K562 (cell line): ENCODE measurements around the gene DAGLB. TPM values are rescaled to one million over a fixed set of nuclear protein-coding genes. Genes with fewer than 3 reads are reported as not detected.

Experiments used
- CBFA2T3 ChIP-seq: fragments of 450-650 bp; IDR thresholded peaks from 2 replicates; pipeline ENCODE4 v1.6.1; 2017
- CREB3 ChIP-seq: fragments of 450-650 bp; conservative IDR thresholded peaks from 2 replicates; pipeline ENCODE4 v1.6.1; 2016; ENCODE audit warnings: missing genetic modification characterization, low read depth, mild to moderate bottlenecking, missing compliant biosample characterization, moderate library complexity
- CREM ChIP-seq: IDR thresholded peaks from 2 replicates; pipeline ENCODE4 v1.6.1; 2014; ENCODE audit warnings: antibody characterized with exemption, low read depth
- DDX20 ChIP-seq: fragments of 450-650 bp; IDR thresholded peaks from 2 replicates; pipeline ENCODE4 v1.6.1; 2016; ENCODE audit warnings: missing genetic modification characterization, low read depth, mild to moderate bottlenecking, missing compliant biosample characterization, moderate library complexity
- DEAF1 ChIP-seq: fragments of 450-650 bp; formaldehyde crosslinking; IDR thresholded peaks from 2 replicates; pipeline ENCODE4 v1.4.0; 2020; ENCODE audit warnings: mild to moderate bottlenecking, moderate library complexity
- FOXA1 ChIP-seq: fragments of 450-650 bp; IDR thresholded peaks from 2 replicates; pipeline ENCODE4 v1.6.1; 2016; ENCODE audit warnings: mild to moderate bottlenecking, borderline replicate concordance
- KHSRP ChIP-seq: fragments of 450-650 bp; IDR thresholded peaks from 2 replicates; pipeline ENCODE4 v1.6.1; 2017
- MAZ ChIP-seq, 2 experiments: fragments of 450-650 bp in 1 of 2; sonication (generic) in 1 of 2; formaldehyde crosslinking; IDR thresholded peaks in 1 of 2; conservative IDR thresholded peaks in 1 of 2; 2 replicates each; pipeline versions ENCODE4 v1.4.0 to v1.5.0; 2020; ENCODE audit warnings: mild to moderate bottlenecking in 1 of 2, missing genetic modification reagents in 1 of 2
- NFYB ChIP-seq: IDR thresholded peaks from 2 replicates; pipeline ENCODE4 v1.6.1; 2011; ENCODE audit warnings: mild to moderate bottlenecking, moderate library complexity; ENCODE audit not compliant: insufficient read length; ENCODE audit errors: extremely low read depth
- PATZ1 ChIP-seq: fragments of 250-450 bp; sonication (Bioruptor Pico); IDR thresholded peaks from 2 replicates; pipeline ENCODE4 v1.5.0; 2020; ENCODE audit warnings: mild to moderate bottlenecking, borderline replicate concordance
- POLR2AphosphoS2 ChIP-seq: IDR thresholded peaks from 2 replicates; pipeline ENCODE4 v1.6.1; 2012; ENCODE audit warnings: low read length, improper control_type of control experiment
- U2AF2 ChIP-seq: fragments of 200-400 bp; formaldehyde crosslinking; optimal IDR thresholded peaks from 2 replicates; pipeline ENCODE3; 2017; ENCODE audit warnings: low read depth, mild to moderate bottlenecking, low read length
- ZC3H8 ChIP-seq: fragments of 450-650 bp; IDR thresholded peaks from 2 replicates; pipeline ENCODE4 v1.6.1; 2017
- ZFP30 ChIP-seq: fragments of 250-450 bp; sonication (Bioruptor Pico); IDR thresholded peaks from 2 replicates; pipeline ENCODE4 v1.8.0; 2022; ENCODE audit warnings: moderate library complexity, mild to moderate bottlenecking, inconsistent platforms, borderline replicate concordance
- ZMIZ1 ChIP-seq, 2 experiments: fragments of 150-350 bp in 1 of 2; IDR thresholded peaks; 2 replicates each; pipeline ENCODE4 v1.6.1; 2012 to 2016; ENCODE audit warnings: low read depth in 2 of 2, low read length in 2 of 2, mild to moderate bottlenecking in 1 of 2, moderate library complexity in 1 of 2
- ZNF175 ChIP-seq: fragments of 200-800 bp; sonication (Bioruptor generic); IDR thresholded peaks from 2 replicates; pipeline ENCODE4 v1.6.1; 2016; ENCODE audit warnings: low read depth, mild to moderate bottlenecking, missing genetic modification characterization, missing compliant biosample characterization
- ZNF184 ChIP-seq: sonication (generic); formaldehyde crosslinking; IDR thresholded peaks from 2 replicates; pipeline ENCODE4 v1.5.0; 2020; ENCODE audit warnings: missing genetic modification reagents
- ZNF354B ChIP-seq: fragments of 250-450 bp; sonication (Bioruptor Pico); IDR thresholded peaks from 2 replicates; pipeline ENCODE4 v1.4.0; 2020
- ZSCAN32 ChIP-seq: fragments of 450-650 bp; formaldehyde crosslinking; IDR thresholded peaks from 2 replicates; pipeline ENCODE4 v1.4.0; 2020; ENCODE audit warnings: mild to moderate bottlenecking, moderate library complexity
- ZZZ3 ChIP-seq: fragments of 450-650 bp; IDR thresholded peaks from 2 replicates; pipeline ENCODE4 v1.6.1; 2016; ENCODE audit warnings: antibody characterized with exemption, mild to moderate bottlenecking, moderate library complexity
- polyA plus RNA-seq, 8 experiments: library from polyadenylated mRNA; depleted of rRNA in 4 of 8; stranded (reverse) in 5 of 8; unstranded in 3 of 8; fragments of >200 nt; fragmentation: Nextera tagmentation in 2 of 8; fragmentation: Illumina TruSeq in 1 of 8; extraction: Ambion mirVana in 2 of 8; extraction: Trizol in 1 of 8; gene quantifications; 2 replicates each; pipeline versions ENCODE4 v1.2.1 to v1.2.3, GENCODE V29; 2011 to 2014; ENCODE audit warnings: inconsistent platforms in 1 of 8, missing spikeins in 1 of 8
- total RNA-seq, 7 experiments: library from RNA; depleted of rRNA in 6 of 7; stranded (reverse); fragments of >200 nt in 6 of 7; fragmentation: Illumina TruSeq in 2 of 7; extraction: Trizol in 2 of 7; gene quantifications; 2 replicates each; pipeline versions ENCODE4 v1.2.1 to v1.2.3, GENCODE V29; 2011 to 2021; ENCODE audit warnings: low replicate concordance in 1 of 7

Gene DAGLB
- total and polyA plus RNA-seq, 9 of the 15 experiments (the other 6 are each of a cell fraction or from before 2014, with no cell fraction given): 0.92 to 16.4 (median 9.3) TPM

GRCh38 chr7:6435486-6436384, 12.0 kb downstream of the DAGLB start (continued):
- TF ChIP-seq PATZ1: no peak
- TF ChIP-seq U2AF2: no peak
- TF ChIP-seq DEAF1 (CRISPR knock-in tag): peak; percentile 78
- no peak for TF ChIP-seq ZZZ3
- TF ChIP-seq POLR2AphosphoS2: no peak
- no peak for TF ChIP-seq CBFA2T3
- TF ChIP-seq ZC3H8: no peak
- no peak for TF ChIP-seq ZMIZ1 (IDR thresholded peaks at IDR 0.05; ENCODE audit: low read depth in 2 of 2, low read length in 2 of 2)
- no peak for TF ChIP-seq ZNF184
- TF ChIP-seq CREB3 (tag): no peak
- no peak for TF ChIP-seq ZFP30 (CRISPR knock-in tag)
- TF ChIP-seq DDX20 (tag): no peak
- no peak for TF ChIP-seq ZNF354B
- TF ChIP-seq CREM: peak; percentile 52; the same call in 1 of the 2 replicates
- TF ChIP-seq ZNF175: 0 out of 2 replicates have a peak, but pooled peaks have one; percentile 32
- no peak for TF ChIP-seq KHSRP
- TF ChIP-seq ZSCAN32 (CRISPR knock-in tag): no peak
- no peak for TF ChIP-seq FOXA1
- TF ChIP-seq NFYB: no peak
- TF ChIP-seq MAZ (CRISPR knock-in tag; conservative IDR thresholded peaks at IDR 0.05 in 1 of 2, IDR thresholded peaks at IDR 0.05 in 1 of 2): peak in 1 of 2 experiments; percentile 84; a peak in 2 of 4 replicates
